ENCODE measurements around the gene RASSF4.

RASSF4 gene

DNA sequence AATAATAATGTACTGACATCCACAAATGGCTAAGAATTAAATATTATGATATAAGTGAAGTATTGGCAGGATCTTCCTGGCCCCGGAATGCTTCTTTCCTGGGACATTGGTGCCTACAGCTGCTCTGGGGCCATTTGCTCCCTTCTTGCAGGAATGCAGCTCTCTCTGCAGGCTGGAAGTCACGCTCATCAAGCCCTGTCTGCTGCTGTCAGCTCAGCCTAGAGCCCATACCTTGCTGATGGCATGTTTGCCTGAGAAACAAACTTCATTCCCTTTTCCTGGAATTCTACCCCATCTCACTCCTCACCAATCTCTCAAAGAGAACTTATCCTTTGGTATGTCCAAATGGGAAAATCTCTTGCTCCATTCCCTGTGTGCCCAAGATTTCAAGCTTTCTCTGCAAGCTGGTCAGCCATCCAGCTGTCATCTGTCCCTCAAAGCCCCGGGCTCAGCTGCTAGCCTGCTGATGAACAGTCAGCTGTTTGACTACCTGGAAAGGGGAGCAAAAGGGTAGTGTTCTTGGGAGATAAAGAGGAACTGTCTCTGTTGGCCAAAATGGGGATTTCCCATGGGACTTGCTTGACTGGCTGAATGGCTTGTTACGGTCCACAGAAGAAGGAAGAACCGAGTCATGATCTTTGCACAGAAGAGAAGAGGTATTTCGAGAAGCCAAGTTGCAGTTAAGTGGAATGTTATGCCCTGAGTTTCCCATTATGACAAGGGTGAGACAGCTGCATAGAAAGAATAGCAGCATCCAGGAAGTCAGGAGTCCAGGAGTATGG is 12.0 kb upstream of the RASSF4 start:
- no peak for DNase-seq

DNA sequence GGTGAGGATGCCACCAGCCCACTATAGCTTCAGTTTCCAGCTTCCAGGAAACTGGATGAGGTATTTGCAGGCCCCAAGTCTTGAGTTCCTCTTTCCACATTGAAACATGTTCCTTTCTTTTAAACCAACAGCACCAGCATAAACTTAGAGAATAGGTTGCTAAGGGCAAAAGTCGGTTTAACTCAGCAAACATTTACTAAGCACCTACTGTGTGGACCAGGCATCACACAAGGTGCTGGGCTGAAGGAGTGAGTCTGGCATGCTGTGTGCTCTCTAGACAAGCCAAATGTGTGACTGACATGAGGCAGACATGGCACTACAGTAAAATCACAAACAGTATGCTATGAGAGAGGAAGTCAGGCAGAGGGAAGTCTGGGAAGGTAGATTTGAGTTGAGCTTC is 11.0 kb upstream of the RASSF4 start:
- DNase-seq: no peak

DNA sequence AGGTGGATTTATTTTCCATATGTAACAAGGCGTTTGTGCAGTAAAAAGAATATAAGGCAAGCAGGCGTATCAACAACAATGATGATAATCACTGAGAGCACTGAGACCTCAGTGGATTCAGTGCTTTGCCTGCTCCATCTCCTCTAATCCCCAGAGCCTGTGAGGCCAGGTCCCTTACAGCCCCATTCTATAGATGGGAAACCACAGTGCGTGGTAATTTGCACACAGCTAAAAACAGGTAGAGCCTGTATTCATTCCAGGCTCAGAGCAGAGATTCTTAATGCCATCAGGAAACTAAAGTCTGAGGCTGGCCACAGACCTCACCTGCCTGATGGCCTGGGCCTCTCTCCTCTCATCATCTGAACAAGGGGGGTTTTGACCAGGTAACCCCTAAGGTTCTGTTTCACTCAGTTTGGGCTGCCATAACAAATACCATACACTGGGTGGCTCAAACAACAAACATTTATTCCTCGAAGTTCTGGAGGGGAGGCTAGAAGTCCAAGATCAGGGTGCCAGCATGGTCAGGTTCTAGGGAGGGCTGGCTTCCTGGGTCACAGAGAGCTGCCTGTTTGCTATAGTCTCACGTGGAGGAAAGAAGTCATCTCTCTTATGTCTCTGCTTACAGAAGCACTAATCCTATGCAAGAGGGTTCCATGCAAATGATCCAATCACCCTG is 10.3 kb upstream of the RASSF4 start:
- DNase-seq: no peak

DNA sequence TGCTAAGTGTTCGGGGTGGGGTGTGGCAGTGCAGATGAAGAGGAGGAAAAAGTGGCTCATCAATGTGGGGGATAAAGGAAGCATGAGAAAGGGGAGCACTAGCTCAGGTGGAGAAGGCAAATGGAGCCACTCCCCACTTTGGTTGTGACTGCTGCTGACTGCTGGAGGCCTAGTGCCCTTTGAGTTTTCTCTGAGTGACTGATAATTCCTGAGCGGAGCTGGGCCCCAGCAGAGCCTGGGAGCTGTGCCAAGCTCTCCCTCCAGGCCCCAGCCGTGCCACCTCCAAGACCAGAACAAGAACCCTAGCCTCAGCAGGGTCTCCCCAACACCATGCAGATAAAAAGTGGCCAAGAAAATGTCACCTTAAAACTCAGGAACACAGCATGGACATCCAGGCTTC is 9.7 kb upstream of the RASSF4 start:
- DNase-seq: no peak

DNA sequence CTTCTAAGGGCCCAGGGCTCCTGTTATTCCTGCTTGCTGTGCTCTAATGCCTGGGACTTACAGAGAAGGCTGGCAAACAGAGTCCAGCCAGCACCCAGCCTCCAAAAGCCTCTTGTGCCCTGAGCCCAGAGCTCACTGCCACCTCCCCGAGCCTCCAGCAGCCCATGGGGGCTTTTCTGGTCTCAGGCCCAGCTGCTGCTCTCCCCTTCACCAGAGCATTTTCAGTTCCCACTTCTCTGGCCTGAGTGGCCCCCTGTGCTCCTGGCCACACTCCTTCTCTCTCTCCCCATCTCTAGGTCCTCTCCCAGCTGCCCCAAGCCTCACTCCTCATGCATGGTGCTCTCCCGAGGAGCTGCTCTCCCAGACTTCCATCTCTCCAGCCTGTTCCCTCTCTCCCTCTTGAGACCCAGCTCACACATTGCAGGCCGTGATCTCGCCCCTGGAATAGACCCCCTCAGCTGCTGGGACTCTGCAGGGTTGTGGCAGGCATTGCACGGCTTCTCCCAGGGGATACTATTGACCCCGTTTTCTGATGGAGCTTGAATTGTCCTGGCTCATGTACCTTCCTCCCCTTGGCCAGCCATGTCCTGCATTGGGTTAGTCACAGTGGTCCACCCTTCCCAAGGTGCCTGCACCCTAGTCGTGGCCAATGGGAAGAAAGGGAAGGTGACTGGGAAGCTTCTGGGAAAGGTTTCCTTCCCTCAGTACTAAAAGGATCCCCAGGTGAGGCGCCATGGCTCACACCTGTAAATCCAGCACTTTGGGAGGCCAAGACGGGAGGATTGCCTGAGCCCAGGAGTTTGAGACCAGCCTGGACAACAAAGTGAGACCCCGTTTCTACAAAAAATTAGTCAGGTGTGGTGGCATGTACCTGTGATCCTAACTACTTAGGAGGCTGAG is 9.0 kb upstream of the RASSF4 start:
- DNase-seq: no peak

DNA sequence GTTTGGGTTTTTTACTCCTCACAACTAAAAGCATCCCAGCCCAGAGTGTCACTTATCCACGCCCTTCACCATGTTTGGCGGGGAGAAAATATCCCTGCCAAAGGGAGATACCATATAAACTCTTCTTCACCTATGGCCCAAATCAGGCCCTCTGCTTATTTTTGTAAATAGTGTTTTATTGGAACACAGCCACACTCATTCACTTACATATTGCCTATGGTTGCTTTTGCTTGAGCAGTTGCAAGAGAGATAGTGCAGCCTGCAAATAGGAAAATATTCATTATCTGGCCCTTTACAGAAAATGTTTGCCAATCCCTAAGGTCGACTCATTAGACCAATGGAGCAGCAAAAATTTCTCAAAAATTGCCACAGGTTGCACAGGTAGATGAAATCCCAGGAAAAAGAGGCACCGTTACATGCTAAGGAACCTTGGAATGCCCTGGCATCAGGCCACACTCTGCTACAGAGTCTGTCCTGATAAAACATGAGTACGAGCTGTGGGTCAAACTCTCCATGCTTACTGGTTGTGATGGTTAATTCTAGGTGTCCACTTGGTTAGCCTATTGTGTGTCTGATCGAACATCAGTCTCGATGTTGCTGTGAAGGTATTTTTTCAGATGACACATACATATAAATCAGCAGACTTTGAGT is 7.9 kb upstream of the RASSF4 start:
- DNase-seq: no peak

DNA sequence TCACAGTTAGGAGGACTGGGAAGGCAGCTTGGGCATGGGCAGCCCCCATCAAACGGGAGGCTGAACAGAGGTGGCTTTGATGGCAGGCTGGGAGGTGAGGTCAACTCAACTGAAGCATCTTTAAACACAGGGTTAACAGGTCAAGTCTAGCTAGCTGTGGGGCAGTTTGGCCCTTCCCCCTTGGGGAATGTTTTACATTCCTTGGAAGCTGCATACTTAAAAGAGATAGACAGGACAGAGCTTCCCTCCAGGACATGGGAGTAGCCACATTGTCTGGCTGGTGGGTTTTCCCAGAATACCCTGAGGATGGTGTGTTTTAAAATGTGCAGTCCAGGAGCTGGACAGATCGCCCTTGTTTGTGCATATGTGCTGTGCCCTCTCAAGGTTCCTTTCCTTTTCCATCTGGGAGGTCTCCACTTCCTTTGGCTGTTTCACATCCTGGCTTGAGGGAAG is 6.8 kb upstream of the RASSF4 start:
- no peak for DNase-seq

DNA sequence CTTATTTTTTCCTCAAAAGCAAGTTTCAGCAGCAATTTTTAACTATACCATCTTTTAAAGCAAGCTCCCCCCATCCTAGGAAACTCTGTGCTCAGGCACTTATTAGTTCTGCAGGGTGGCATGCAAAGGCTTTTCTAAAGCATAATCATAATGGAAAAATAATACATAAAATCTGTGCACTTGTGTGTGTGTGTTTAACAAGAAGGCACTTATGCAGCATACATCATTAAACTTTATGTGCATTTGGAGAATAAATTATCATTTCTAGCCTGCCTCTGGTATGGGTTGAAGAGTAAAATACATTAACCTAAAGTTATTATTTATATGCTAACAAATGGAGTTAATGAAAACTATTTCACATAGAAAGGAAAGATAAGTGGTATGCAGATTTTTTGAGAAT is 5.6 kb upstream of the RASSF4 start:
- DNase-seq: no peak

DNA sequence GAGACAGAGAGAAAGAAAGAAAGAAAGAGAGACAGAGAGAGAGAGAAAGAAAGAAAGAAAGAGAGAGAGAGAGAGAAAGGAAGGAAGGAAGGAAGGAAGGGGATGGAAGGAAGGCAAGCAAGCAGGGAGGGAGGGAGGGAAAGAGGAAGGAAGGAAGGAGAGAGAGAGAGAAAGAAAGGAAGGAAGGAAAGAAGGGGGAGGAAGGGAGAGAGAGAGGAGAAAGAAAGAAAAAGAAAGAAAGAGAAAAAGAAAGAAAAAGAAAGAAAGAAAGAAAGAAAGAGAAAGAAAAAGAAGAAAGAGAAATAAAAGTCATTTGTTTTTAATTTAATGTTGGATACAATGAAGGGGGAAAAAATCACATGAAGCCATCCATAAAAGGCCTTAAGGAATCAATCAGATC is 4.6 kb upstream of the RASSF4 start:
- DNase-seq: no peak

DNA sequence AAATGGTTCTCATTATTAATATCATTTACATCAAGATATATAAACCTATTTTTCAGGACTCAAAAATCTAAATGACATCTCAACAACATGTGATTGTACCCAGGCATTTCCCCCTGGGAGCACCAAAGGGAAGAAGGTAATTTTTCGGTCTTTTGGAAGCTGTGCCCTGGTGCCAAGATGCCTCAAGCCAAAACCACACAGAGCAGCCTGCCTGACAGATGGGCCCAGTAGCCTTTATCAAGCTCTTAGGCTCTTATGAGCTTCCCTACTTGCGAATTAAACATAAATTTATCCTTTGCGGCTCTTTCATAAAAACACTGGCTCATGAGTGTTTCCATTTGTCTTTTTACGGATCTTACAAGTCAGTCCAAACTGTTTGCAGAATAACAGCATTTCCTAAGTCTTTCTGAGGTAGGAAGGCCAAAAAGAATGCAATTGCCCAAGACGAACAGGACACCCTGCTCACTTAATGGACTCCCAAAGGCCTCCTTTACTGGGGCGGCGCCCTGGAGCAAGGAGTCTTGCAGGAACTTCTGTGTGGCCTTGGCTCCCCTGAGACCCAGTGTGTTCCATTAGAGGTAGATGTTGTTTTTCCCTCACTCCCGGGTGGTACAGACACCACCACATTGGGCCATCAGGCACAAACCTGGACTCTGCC is 4.1 kb upstream of the RASSF4 start:
- DNase-seq: no peak

DNA sequence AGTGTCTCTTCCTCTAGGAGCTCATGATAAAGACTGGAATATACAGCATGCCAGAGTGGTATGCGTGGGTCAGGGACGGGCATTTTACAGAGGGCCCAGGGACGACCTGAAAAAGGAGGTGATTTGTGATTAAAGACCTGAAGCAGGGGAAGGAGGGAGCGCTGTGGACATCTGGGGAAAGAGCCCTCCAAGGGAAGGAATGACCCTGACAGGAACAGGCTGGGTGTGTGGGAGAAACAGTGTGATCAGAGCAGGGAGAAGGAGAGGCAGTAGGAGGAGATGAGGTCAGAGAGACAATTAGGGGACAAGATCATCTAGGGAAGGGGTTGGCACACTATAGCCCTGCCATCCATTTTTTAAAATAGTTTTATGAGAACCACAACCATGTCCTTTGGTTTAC is 3.4 kb upstream of the RASSF4 start:
- DNase-seq: no peak

DNA sequence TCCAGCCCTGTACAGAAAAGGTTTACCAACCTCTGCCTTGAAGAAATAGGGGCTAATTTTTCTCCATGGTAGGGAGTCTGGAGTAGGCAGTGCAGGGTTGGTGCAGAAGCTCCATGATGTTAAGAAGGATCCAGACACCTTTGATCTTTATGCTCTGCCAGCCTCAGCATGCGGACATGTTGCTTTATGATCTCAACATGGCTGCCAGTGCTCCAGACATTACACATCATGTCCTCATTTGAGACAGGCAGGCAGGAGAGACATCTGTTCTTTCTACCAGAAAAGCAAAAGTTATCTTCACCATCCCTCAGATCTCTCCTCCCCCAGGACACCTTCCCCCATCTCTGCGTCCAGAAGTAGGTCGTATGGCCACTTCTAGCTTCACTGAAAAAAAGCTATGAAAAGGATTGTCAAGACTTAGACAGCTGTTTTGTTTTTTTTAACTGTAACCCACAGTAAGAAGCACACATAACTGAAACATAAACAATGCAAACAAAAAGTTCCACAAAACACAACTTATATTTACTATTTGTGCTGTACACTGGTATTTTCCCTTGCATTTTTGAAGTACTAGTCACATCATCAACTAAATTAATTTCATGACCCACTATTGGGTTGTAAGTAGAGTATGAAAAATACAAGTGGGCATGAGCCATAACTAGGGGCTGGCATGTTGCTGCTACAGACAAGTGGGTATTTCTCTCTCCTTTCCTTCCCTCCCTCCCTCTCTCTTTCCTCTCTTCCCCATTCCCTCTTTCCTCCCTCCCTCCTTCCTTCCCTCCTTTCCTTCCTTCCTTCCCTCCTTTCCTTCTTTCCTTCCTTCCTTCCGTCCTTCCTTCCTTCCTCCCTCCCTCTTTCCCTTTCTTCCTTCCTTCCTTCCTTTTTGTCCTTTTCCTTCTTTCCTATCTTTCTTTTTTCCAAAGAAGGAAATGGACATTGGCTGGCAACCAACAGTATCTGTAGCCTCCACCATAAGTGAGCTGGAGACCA is 2.6 kb upstream of the RASSF4 start:
- no peak for DNase-seq

DNA sequence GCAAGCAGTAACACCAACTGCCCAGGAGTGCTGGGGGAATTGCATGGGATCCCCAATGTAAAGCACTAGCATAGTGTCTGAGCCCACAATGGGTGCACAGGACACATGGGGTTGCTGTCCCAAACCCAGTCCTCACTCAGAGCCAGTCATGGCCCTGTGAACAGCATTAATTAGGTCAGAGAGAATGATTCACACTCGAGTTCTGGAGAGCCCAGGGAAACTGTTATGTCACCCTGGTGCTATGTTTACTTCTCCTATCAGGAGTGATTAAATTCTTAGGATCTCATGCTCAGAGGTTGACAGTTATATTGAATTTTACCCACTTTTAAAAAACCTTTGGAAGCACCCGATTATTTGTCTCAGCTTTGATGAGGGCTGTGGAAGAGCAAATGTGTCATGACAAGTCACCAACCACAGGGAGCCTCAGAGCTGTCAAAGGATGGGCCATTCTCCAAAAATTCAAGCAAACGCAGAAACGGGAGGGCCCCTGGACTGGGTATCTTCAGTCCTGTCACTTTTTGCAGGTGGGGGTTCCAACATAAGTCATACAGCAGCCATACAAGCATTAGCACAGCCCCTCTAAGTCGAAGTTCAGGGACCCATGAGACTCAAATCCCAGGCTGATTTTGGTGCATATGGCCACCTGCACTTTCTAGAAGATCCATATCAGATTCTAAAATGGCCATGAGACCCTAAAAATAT is 1.3 kb upstream of the RASSF4 start:
- DNase-seq: no peak

DNA sequence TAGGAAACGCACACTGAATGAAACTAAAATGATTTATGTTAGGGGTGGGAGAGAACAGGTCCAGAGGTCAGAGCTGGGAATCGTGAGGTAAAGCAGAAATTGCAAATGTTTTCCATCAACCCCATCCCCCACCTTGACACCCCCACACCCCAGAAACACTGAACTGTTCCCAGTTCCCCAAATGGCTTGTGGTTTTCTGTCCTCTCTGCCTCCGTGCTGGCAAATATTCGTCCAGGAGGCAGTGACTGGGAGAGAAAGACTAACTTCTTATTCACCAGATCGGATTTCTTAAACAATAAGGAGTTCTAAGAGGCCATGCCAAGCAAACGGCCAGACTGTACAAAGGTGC is 730 bp upstream of the RASSF4 start:
- no peak for DNase-seq

DNA sequence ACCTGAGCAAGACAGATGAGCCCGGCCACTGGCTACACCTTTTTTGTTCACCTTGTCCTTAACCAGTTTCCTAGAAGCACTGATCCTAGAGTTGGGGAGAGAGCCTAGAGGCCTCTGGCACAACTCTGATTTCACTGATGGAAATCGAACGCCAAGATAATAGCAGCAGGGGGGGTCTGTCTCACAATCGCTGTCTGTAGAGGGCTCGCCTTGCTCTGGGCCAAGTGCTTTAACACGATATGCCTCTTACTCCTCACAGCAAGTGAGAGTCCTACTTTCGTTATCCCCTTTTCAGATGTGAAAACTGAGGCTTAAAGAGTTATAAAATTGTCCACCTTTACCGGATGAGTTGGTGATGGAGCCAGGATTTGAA is 472 bp downstream of the RASSF4 start:
- no peak for DNase-seq

DNA sequence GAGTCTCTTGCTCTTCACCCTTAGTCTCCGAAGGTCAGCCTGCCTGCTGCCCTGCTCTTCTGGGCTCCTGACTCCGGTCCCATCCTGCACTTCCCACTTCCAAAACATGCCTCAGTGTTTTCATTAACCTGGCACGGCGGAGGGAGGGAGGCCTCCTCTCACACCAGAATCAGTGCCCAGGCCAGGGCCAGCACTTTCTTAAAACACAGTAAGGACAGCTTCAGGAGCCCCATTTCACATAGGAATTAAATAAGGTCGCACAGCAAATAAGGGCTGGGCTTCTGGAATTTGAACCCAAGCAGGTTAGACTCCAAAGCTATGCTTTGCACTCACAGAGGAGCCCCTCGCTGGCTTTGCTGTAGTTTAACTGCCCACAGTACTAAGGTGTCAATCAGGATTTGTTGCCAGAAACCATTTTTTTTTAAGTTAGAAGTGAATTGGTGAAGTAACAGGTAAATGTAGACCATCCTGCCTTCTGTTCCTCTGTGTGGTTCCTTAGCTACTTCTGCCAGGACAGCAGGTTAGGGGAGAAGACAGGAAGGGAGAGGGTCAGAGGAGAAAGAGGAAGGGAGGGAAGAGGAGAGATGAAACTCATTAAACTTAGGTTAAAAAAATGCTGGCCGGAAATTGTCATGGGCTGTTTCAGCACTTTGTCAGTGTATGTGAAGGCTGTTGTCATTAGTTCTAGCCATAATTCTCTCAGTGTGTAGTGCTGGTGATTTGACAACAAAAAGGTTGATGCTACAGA is 1.1 kb downstream of the RASSF4 start:
- DNase-seq: no peak

DNA sequence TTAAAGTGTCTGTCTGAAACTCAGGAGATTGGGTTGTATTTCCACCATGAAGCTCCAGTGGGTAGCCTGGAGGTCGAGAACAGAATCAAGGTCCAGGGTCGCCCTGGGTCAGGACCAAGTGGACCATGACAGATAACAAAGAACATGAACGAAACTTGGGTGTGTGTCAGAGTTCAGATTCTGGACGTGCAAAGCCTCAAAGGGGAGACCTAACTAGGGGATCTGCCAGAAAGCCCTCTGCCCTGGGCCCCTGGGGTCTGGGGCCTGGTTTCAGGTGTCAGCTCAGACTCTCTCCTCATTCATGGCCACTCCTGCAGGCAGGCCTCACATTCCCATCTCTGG is 1.6 kb downstream of the RASSF4 start:
- DNase-seq: no peak

DNA sequence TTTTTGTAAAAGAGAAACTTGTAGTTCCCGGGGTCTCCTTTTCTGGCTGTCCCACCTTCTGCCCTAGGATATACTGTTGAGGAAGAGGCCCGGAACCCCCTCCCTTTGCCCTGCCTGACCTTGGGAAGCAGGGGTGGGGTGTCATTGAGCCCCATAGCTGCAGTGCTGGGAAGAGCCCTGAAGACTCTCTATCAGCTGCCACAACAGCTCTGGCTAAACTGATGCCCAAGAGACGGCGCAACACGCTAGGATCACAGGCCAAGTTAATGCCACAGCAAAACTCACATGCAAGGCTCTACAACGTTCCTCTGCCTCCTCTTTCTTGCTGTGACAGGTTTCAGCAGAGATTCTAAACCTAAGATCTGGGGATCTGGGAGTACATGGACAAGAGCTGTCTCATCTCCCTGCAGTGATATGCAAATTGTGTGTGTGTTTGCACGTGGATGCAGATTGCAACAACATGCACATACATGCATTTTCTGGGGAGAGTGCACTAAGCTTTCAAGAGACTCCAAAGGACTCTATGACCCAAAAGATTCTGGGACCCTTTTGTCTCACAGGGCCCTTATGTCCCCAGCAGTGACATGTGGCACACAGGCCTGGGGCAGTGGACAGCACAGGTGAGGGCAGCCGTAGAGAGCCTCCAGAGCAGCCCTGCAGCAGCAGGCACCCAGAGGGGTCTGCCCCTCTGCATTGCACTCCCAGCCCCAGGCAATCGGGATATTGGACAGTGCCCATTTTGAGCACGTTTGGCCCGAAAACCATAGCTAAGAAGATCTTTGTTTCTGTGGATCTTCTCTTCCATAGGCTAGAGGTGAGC is 2.5 kb downstream of the RASSF4 start:
- no peak for DNase-seq

Data from hypothalamus (tissue), 51 donors.